HG03103 (cell line): ENCODE results near the gene ZFP42.
"Not testable (repeated sequence)": the region's sequence is repeated elsewhere in the genome, so short reads cannot be mapped to it uniquely, and the experiment has no call there.

Source experiments
- ATAC-seq: cut with Tn5 transposase; IDR thresholded peaks from one replicate; pipeline ENCODE4 v1.9.1; 2021; ENCODE audit warnings: low read depth; ENCODE audit not compliant: unreplicated experiment

ZFP42 gene

GRCh38 chr4:188018262-188018661 lies 22.7 kb downstream of the ZFP42 start:
- no peak for ATAC-seq

GRCh38 chr4:188021548-188022249 lies 26.1 kb downstream of the ZFP42 start:
- no peak for ATAC-seq

- ATAC-seq = no peak
Observed at GRCh38 chr4:188023682-188024081, 28.1 kb downstream of the ZFP42 start.

- ATAC-seq = no peak
Observed at GRCh38 chr4:188025476-188025875, 29.9 kb downstream of the ZFP42 start.

- no peak for ATAC-seq
Observed at GRCh38 chr4:188029114-188029513, 33.5 kb downstream of the ZFP42 start.

GRCh38 chr4:188030401-188030800 lies 34.8 kb downstream of the ZFP42 start:
- ATAC-seq = no peak

GRCh38 chr4:188031751-188032150 lies 36.2 kb downstream of the ZFP42 start:
- ATAC-seq = no peak

- no peak for ATAC-seq
Observed at GRCh38 chr4:188032170-188032569, 36.6 kb downstream of the ZFP42 start.

- ATAC-seq = no peak
Observed at GRCh38 chr4:188032583-188032982, 37.0 kb downstream of the ZFP42 start.

- ATAC-seq = no peak
Observed at GRCh38 chr4:188037003-188037713, 41.6 kb downstream of the ZFP42 start.

GRCh38 chr4:188041721-188042120 lies 46.1 kb downstream of the ZFP42 start:
- ATAC-seq = no peak

- ATAC-seq = no peak
Observed at GRCh38 chr4:188042191-188042590, 46.6 kb downstream of the ZFP42 start.

GRCh38 chr4:188043154-188043553 lies 47.6 kb downstream of the ZFP42 start:
- ATAC-seq = no peak

GRCh38 chr4:188045461-188045860 lies 49.9 kb downstream of the ZFP42 start:
- not testable (repeated sequence) for ATAC-seq

- ATAC-seq = no peak
Observed at GRCh38 chr4:188046657-188047056, 51.1 kb downstream of the ZFP42 start.

GRCh38 chr4:188053302-188053701 lies 57.7 kb downstream of the ZFP42 start:
- ATAC-seq = no peak
